ENCODE data around the gene DDX21. TPM values are rescaled to one million over a fixed set of nuclear protein-coding genes. Genes with fewer than 3 reads are reported as not detected.
"Not testable (repeated sequence)": the region's sequence is repeated elsewhere in the genome, so short reads cannot be mapped to it uniquely, and the experiment has no call there.

Gene DDX21
- polyA plus RNA-seq, 3 donors, result 9.8 to 39.3 (median 13.6) TPM

DNA sequence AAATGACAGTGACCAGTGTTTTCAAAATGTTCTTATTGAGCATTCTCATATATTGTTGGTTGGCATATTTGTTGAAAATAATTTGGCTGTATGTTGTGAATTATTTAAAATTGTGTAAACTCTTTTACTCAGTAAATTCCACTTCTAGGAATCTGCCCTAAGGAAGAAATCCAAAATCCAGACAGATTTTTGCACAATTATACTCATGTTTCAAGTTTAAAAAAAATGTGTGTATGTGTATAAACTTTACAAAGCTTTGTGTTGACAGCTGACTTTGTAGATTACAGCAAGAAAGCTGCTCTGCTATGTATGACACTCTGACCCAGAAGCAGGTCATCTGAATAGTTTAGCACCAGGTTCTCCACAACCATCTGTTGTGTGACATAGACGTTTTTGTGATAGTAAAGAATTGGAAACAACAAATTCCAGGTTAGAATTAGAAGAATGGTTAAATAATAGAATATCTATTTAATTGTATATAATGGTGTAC, 54.2 kb downstream of the DDX21 start:
- Histone ChIP-seq H3K9ac (ENCODE audit: insufficient read depth, low read length, poor library complexity, severe bottlenecking) (no peak overlapping the region), H3K4me3 (replicated peaks in 1 of 3; ENCODE audit: low read depth in 2 of 3, low read length in 3 of 3) (no peak overlapping the region), H2AFZ (ENCODE audit: insufficient read depth, low read depth, low read length, poor library complexity, severe bottlenecking) (no peak overlapping the region), H3K79me2 (ENCODE audit: insufficient read depth, low read length) (peaks cover 66% of the 10 kb centered on the region), H3K4me2 (replicated peaks; ENCODE audit: extremely low read depth, low read length, poor library complexity, severe bottlenecking) (no peak overlapping the region), H3K36me3 (replicated peaks in 1 of 2; ENCODE audit: control insufficient read depth in 1 of 2, insufficient read depth in 2 of 2, low read length in 2 of 2) (peaks cover 0 to 9% of the 10 kb centered on the region in 2 donors), H3K4me1 (ENCODE audit: control insufficient read depth in 1 of 2, insufficient read depth in 2 of 2, low read length in 2 of 2) (peaks cover 0 to 25% of the 10 kb centered on the region in 2 donors), H3K9me3 (replicated peaks in 1 of 2; ENCODE audit: control insufficient read depth in 1 of 2, insufficient read depth in 1 of 2, low read length in 2 of 2) (no peaks in the 10 kb centered on the region), H4K20me1 (ENCODE audit: insufficient read depth, low read length) (no peaks in the 10 kb centered on the region), H3K27me3 (ENCODE audit: control insufficient read depth in 2 of 2, insufficient read depth in 2 of 2, low read length in 2 of 2) (no peaks in the 10 kb centered on the region), H3K27ac (ENCODE audit: low read depth in 1 of 2, low read length in 2 of 2) (no peak overlapping the region)
- H3K4me1 Mint-ChIP-seq, result peaks cover 38% of the 10 kb centered on the region
- DNase-seq, result no peak
- H3K9me3 Mint-ChIP-seq, result peaks cover 0 to 6% (median 2%) of the 10 kb centered on the region in 7 donors
- intact Hi-C loops (cut with micrococcal nuclease), result loop anchor here in 1 of 2 donors (5.0 kb wide), 1 partner anchor 37 kb away; no protein-coding TSS in a partner anchor
- no peak overlapping the region for H3K4me3 Mint-ChIP-seq
- no peak overlapping the region for H3K27ac Mint-ChIP-seq
- TF ChIP-seq, protein P1, sequence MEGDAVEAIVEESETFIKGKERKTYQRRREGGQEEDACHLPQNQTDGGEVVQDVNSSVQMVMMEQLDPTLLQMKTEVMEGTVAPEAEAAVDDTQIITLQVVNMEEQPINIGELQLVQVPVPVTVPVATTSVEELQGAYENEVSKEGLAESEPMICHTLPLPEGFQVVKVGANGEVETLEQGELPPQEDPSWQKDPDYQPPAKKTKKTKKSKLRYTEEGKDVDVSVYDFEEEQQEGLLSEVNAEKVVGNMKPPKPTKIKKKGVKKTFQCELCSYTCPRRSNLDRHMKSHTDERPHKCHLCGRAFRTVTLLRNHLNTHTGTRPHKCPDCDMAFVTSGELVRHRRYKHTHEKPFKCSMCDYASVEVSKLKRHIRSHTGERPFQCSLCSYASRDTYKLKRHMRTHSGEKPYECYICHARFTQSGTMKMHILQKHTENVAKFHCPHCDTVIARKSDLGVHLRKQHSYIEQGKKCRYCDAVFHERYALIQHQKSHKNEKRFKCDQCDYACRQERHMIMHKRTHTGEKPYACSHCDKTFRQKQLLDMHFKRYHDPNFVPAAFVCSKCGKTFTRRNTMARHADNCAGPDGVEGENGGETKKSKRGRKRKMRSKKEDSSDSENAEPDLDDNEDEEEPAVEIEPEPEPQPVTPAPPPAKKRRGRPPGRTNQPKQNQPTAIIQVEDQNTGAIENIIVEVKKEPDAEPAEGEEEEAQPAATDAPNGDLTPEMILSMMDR (IDR thresholded peaks at IDR 0.05), result no peak
- H3K36me3 Mint-ChIP-seq, result peaks cover 19 to 24% of the 10 kb centered on the region in 2 donors
- no CpG with 5 or more reads among the region's 1 CpG for WGBS (ENCODE audit: insufficient coverage)
- no peaks in the 10 kb centered on the region for H3K27me3 Mint-ChIP-seq (ENCODE audit: low read depth in 3 of 3)

DNA sequence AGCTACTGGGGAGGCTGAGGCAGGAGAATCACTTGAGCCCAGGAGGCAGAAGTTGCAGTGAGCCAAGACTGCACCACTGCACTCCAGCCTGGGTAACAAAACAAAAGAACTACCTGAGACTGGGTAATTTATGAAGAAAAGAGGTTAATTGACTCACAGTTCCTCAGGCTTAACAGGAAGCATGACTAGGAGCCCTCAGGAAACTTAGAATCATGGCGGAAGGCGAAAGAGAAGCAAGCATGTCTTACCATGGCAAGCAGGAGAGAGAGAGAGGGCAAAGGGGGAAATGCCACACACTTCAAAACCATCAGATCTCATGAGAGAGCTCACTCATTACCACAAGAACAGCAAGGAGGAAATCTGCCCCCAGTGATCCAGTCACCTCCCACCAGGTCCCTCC, 56.8 kb downstream of the DDX21 start:
- peak; percentile 58 to 80 (median 63) for DNase-seq
- H3K9ac ChIP-seq (ENCODE audit: insufficient read depth, low read length, poor library complexity, severe bottlenecking); H3K9me3 ChIP-seq (replicated peaks in 1 of 2; ENCODE audit: control insufficient read depth in 1 of 2, insufficient read depth in 1 of 2, low read length in 2 of 2); H3K27me3 ChIP-seq (ENCODE audit: control insufficient read depth in 2 of 2, insufficient read depth in 2 of 2, low read length in 2 of 2); H4K20me1 ChIP-seq (ENCODE audit: insufficient read depth, low read length); H3K27me3 Mint-ChIP-seq (ENCODE audit: low read depth in 3 of 3); H3K4me3 Mint-ChIP-seq; H3K4me2 ChIP-seq (replicated peaks; ENCODE audit: extremely low read depth, low read length, poor library complexity, severe bottlenecking); H3K9me3 Mint-ChIP-seq; H3K4me3 ChIP-seq (replicated peaks in 1 of 3; ENCODE audit: low read depth in 2 of 3, low read length in 3 of 3): not testable (repeated sequence)
- intact Hi-C loops (cut with micrococcal nuclease), result loop anchor here in 1 of 2 donors (5.0 kb wide), 1 partner anchor 35 kb away; no protein-coding TSS in a partner anchor
- Mint-ChIP-seq H3K4me1 (peaks cover 29% of the 10 kb centered on the region), H3K27ac (peak overlapping the region; percentile 65 to 86 (median 76)), H3K36me3 (peaks cover 30 to 35% of the 10 kb centered on the region in 2 donors)
- Histone ChIP-seq H3K4me1 (ENCODE audit: control insufficient read depth in 1 of 2, insufficient read depth in 2 of 2, low read length in 2 of 2) (peaks cover 0 to 25% of the 10 kb centered on the region in 2 donors), H3K79me2 (ENCODE audit: insufficient read depth, low read length) (peaks cover 40% of the 10 kb centered on the region), H2AFZ (ENCODE audit: insufficient read depth, low read depth, low read length, poor library complexity, severe bottlenecking) (peak overlapping the region; percentile 17), H3K27ac (ENCODE audit: low read depth in 1 of 2, low read length in 2 of 2) (peak overlapping the region in 1 of 2 donors; percentile 70), H3K36me3 (replicated peaks in 1 of 2; ENCODE audit: control insufficient read depth in 1 of 2, insufficient read depth in 2 of 2, low read length in 2 of 2) (peaks cover 7 to 33% of the 10 kb centered on the region in 2 donors)
- no CpG with 5 or more reads among the region's 2 CpGs for WGBS (ENCODE audit: insufficient coverage)

All from CD14-positive monocyte (primary cell).